Left hindlimb (tissue), 1 donor: Measurements from ENCODE around the gene KISS1R.

Source experiments
- DNase-seq: peaks from one replicate; pipeline ENCODE4 v3.0.0-alpha.2; 2018

The KISS1R gene

GRCh38 chr19:925087-925525 lies 8.0 kb downstream of the KISS1R start:
- DNase-seq = peak; percentile 58

DNA sequence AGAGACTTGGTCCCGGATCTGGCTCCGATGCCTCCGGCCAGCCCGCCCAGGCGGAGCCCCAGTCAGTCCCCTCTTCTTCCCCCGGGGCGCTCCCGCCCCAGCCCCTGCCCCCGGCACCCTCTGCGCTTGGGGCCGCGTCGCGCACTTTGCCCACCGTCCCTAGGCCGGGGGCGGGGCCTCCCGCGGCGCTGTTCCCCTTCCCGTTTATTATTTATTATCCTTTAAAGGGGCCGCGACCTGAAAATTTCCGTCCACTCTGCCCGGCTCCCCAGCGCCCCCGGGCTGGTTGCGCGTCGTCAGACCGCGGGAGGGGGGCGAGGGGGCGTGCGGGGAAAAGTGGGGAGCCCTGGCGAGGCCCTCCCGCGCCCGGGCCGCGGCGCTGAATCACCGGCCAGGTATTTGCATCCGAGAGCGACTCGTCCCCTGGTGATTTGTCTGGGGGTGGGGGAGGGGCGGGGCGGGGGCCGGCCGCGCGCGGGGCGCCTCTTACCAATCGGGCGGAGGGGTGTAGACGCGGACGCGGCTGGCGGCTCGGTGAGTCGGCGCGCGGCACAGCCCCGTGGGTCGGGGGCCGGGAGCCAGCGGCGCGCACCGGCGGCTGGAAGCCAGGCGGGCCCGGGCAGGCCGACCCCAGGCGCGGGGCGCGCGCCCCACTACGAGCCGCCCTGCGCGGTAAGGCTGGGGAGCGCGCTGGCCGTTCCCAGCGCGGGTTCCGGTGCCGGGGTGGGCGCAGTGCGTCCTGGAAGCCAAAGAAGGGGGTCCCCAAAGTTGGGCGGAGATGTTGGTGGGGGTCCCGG lies 8.6 kb downstream of the KISS1R start, which contains the start of gene ARID3A:
Gene ARID3A (plus strand): TSS at position 510 of the 797 bp plus-strand sequence. CDS start 3,494 bp downstream, outside the sequence.
- peak; percentile 90 for DNase-seq

DNA sequence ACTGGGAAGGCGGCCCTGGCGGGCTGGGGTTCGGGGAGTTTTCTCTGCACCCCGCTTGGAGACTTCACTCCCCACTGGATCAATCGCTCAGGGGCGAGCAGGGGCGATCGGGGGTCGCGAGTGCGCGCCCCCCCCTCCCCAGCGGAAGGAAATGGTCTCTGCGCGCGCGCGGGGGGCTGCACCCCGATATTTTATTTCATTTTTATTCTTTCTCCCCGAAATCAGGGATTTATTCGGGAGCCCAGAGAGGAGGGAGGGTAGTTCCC lies 9.1 kb downstream of the KISS1R start:
- DNase-seq = no peak

DNA sequence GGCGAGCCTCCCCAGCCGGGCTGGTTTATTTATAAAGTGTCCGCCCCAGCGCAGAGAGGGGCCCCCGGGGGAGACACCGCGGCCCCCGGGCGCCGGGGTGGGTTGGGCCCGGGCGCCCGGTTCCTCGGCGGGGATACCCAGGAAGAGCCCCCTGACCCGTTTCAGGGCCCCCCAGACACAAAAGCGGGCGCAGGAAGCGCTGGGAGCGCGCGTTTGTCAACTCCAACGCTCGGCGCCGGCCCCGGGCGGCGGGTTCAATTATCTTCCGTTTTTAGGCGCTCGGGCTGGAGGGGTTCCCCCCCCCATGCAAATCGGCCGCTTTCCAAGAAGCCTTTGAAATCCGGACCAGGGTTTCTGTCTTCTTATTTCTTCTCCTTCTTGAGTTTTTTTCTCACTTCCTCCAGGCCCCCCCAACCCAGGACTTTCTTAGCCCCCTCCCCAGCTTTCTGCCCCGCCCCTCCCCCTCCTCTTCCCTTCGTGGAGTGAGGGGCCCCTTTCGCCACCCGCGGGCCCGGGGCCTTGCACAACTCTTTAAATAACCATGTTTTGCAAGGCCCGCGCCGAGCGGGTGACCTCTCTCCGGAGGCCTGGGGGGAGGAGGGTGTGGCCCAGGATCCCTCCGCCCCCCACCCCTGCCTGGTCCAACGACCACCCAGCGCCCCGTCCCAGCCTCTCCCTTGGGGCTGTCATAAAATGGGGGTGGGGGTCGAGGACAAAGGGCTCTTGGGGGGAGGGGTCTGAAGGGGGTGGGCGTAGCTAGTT lies 9.6 kb downstream of the KISS1R start:
- DNase-seq = peak; percentile 65

- peak; percentile 56 for DNase-seq
These were observed 10.2 kb downstream of the KISS1R start for GRCh38 chr19:927351-927779.

DNA sequence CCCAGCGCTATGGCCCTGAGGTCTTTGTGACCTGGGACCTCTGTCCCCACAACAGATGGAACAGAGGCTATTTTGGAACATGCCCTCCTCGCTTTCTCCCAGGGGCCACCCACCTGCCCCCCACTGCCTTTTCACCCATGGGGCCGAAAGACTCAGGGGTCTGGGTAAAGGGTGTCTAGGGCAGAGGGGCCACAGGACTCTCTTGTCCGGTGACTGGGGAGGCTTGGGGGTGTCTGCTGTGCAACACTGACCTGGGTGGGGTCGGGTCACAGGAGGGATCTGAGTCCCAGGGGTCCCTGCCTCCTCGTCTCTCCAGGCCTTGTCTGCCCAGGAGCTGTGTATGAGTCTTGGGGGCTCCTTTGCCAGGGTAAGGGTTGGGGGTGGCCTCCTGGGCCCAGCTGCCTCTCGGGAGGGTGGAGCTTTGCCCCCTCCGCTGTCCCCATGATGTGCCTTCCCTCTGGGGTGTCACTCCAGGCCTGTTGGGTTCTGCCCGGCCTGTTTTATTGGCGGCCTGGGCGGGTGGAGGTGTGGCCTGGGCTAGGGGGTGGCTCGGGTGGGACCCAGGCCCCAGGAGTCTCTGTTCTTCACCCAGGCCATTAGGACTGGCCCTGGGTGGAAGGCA lies 10.8 kb downstream of the KISS1R start:
- DNase-seq = no peak

DNA sequence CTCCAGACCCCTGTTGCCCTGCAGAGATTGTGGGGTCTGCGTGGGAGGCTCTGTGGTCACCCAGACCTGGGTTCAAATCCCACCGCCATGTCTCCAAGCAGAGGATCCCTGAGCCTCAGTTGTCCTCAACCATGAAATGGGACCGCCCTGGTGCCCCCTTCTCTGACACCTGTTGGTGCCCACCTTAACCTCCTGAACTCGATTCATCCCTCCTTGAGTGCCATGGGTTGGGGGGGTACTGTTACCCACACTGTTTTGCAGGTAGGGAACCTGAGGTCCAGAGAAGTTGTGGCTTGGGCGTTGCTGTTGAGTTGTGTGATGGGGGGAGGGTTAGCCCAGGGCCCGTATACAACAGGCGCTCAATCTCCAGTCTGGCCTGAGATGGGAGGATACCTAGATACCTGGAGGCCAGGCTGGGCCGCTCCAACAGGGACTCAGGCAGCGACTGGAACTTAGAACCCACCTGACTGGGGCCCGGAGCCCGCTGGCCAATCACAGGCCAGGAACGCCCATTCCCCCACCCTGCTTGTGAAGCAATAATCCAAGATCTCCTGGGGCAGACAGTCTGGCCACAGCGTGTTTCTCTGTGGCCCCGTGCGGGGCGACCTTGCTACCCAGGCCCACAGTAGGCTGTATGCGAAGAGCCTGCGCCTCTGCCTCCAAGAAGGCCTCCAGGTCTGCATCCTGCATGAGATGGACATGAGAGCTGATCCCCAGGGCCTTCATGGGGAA lies 11.5 kb downstream of the KISS1R start:
- DNase-seq = no peak

- DNase-seq = no peak
These were observed 12.2 kb downstream of the KISS1R start for GRCh38 chr19:929203-929890.

DNA sequence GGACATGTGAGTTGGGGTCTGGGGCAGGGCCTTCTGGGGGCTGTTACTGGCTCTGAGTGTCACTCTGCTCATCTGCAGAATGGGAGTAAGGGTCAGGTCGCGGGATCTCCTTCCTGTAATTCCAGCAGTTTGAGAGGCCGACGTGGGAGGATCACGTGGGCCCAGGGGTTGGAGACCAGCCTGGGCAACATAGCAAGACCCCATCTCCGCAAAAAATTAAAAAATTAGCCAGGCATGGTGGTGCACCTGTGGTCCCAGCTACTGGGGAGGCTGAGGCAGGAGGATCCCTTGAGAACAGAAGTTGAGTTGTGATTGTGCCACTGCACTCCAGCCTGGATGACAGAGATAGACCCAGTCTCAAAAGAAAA lies 12.7 kb downstream of the KISS1R start:
- no peak for DNase-seq

GRCh38 chr19:931860-932647 lies 14.9 kb downstream of the KISS1R start:
- DNase-seq = no peak

GRCh38 chr19:932648-933552 lies 15.8 kb downstream of the KISS1R start:
- peak; percentile 85 for DNase-seq

- no peak for DNase-seq
These were observed 16.4 kb downstream of the KISS1R start for GRCh38 chr19:933553-933882.

DNA sequence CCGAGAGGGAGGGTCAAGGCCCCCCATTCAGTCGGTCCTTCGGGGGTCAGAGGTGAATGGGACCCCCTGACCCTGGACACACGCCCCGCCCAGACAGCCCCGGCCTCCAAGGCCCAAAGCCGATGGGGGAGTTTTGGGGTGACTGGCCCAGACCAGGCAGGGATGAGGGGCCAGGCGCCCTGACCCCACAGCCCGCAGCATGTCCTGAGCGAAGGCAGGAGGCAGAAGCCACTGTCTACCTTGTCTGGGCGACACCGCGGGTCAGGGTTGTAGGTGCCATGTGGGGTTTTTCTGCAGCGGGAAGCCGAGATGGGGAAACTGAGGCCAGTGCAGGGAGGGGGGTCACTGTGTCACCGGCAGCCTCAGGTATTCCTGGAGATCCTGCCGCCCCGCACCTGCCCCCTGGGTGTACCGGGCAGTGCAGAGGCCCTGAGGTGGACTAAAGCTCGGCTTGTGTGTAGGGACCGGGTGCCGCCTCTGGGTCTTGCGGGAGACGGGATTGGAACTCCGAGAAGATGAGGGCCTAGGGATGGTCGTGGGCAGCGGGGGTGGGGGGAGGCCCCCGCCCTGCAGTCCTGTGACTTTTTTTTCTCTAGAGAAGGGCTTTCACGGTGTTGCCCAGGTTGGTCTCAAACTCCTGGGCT lies 17.2 kb downstream of the KISS1R start:
- DNase-seq = no peak

DNA sequence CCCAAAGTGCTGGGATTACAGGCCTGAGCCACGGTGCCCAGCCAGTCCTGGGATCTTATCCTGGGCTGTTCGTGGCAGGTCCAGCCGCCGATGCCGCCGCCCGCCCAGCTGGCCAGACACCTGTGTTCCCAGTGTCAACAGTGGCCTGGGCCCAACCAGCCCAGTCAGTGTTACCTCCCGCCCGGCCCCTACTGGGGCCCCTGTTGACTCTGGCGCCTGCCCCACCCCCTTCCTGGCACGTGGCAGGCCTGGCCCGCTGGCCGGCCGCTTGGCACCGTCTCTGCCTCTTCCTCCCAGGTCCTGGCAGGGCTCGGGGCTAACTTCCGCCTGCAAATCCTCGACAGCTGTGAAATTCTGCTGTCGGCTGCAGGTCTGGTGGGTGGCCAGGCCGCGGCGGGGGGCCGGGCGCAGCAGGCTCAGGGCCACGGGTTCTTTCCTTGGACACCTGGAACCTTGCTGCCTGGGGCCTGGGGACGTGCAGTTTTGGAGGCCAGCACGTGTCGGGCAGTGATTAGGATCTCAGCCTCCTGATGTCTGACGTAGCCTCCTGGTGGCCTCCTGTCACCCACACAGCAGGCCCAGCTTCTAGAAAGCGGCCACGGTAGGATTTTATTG lies 17.8 kb downstream of the KISS1R start:
- peak; percentile 91 for DNase-seq

- DNase-seq = no peak
These were observed 19.0 kb downstream of the KISS1R start for GRCh38 chr19:936175-936546.

DNA sequence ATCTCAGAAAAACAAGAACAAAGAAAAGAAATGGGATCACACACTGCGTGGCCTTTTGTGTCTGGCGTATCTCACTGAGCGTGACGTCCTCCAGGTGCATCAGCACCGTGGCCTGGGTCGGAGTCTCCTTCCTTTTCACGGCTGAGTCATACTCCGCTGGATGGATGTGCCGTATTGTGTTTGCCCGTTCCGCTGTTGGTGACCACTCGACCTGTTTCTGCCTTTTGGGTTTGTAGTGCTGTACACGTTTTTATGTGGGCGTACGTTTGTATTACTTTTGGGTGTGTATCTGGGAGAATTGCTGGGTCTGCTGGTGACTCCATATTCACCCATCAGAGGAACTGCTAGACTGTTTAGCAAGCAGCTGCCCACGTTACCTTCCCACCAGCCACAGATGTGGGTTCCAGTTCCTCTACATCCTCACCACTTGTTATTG lies 20.1 kb downstream of the KISS1R start:
- DNase-seq = no peak

DNA sequence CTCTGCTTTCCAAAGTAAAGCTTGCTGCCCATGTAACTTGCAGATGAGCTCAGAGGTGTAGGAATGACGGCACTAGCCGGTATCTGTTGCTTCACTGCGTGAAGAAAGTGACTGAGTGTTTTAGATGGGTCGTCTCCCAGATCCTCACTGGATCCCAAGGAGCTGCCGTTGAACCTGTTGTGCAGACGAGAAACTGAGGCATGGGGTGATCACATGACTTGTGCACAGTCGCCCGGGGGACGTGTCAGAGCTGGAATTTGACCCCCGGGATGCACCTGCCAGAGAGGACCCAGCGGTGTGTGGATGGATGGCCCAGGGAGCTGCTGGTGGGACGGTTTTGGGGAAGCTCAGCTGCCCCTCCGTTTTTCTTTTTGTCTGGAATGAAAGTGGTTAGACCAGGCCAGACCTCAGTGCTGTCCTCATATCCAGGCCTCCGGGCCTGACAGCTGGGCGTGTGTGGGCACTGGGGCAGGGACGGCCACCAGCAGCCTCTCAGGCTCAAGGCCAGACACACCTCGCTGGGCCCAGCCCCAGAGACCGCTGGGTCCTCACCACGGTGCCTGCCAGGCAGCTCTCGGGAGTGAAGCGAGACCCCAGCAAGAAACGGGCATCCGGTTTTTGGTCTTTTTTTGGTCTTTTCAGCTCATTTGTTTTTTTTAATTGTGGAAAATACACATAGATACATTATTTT lies 21.2 kb downstream of the KISS1R start:
- DNase-seq = no peak

DNA sequence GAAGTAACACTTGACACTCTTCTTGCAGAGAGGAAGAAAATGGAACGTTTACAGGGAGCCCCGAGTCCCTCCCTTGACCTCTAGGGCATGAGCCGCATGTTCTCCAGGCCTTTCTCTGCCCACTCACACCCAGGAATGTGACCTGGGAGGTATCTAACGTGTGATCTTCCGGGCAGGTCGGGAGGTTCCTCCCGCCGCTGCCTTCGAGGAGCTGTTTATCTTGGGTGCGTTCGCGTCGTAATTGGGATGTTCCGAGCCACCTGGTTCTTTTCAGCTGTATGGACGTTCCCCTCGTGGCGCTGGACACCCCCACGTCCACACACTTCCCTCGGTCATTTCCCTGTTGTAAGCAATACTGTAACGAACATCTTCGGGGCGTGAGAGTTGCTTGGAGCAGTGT lies 22.3 kb downstream of the KISS1R start:
- no peak for DNase-seq

- DNase-seq = no peak
These were observed 22.8 kb downstream of the KISS1R start for GRCh38 chr19:939922-940321.
